Lung (tissue), 12 donors: Measurements from ENCODE around the gene FBLN5. TPM values are rescaled to one million over a fixed set of nuclear protein-coding genes. Genes with fewer than 3 reads are reported as not detected.
A peak's percentile ranks its signal among the peaks of the same experiment; 100 is the strongest.

ENCODE experiments used
- ATAC-seq: fragments of 200-7000 bp; cut with Tn5 transposase; one replicate; pipeline ENCODE4 v1.9.1; 2020; ENCODE audit warnings: moderate number of reproducible peaks; ENCODE audit not compliant: insufficient read depth, low FRiP score
- DNase-seq, 3 donors: peaks; one replicate each; pipeline ENCODE4 v3.0.0-alpha.2; 2013 to 2017
- H3K27ac ChIP-seq, 2 donors: one replicate each; pipeline ENCODE4 v1.5.1; 2013; ENCODE audit warnings: mild to moderate bottlenecking in 2 of 2, moderate library complexity in 2 of 2, control low read depth in 1 of 2, inconsistent platforms in 1 of 2, low read depth in 1 of 2, low read length in 1 of 2
- H3K27me3 ChIP-seq, 3 donors: one replicate each; pipeline ENCODE4 v1.5.1; 2013; ENCODE audit warnings: low read length in 2 of 3; ENCODE audit not compliant: control insufficient read depth in 3 of 3, insufficient read depth in 3 of 3
- H3K36me3 ChIP-seq, 4 donors: one replicate each; pipeline ENCODE4 v1.5.1; 2013; ENCODE audit warnings: low read length in 4 of 4, mild to moderate bottlenecking in 1 of 4, moderate library complexity in 1 of 4; ENCODE audit not compliant: control insufficient read depth in 4 of 4, insufficient read depth in 4 of 4
- H3K4me1 ChIP-seq, 5 donors: one replicate each; pipeline ENCODE4 v1.5.1; 2013; ENCODE audit warnings: low read length in 5 of 5, mild to moderate bottlenecking in 2 of 5, moderate library complexity in 1 of 5; ENCODE audit not compliant: control insufficient read depth in 5 of 5, insufficient read depth in 5 of 5
- H3K4me3 ChIP-seq: one replicate; pipeline ENCODE4 v1.5.1; 2013; ENCODE audit warnings: mild to moderate bottlenecking, control low read depth, moderate library complexity
- H3K9ac ChIP-seq, 2 donors: one replicate each; pipeline ENCODE4 v1.5.1; 2013; ENCODE audit warnings: low read length in 2 of 2, control low read depth in 1 of 2; ENCODE audit not compliant: insufficient read depth in 1 of 2
- H3K9me3 ChIP-seq, 4 donors: one replicate each; pipeline ENCODE4 v1.5.1; 2013; ENCODE audit warnings: low read length in 3 of 4, mild to moderate bottlenecking in 1 of 4, moderate library complexity in 1 of 4; ENCODE audit not compliant: control insufficient read depth in 4 of 4, insufficient read depth in 3 of 4
- WGBS, 2 donors: extraction: QIAGEN DNeasy Blood & Tissue Kit; methylation state at CpG; one replicate each; pipeline ENCODE4 v1.1.7; 2013; 5-methylcytosine and 5-hydroxymethylcytosine counted together
- polyA plus RNA-seq, 2 donors: library from polyadenylated mRNA; stranded (reverse); fragments of 200-250 nt; gene quantifications; one replicate each; pipeline ENCODE4 v1.2.1, GENCODE V29; 2013
- total RNA-seq, 2 donors: library from RNA; depleted of rRNA in 1 of 2; stranded (reverse); fragments of >200 nt in 1 of 2; gene quantifications; one replicate each; pipeline ENCODE4 v1.2.1, GENCODE V29; 2014 to 2021
- TF ChIP-seq, protein P1 (sequence below): IDR thresholded peaks from 2 replicates; pipeline ENCODE4 v1.5.1; 2012; ENCODE audit warnings: mild to moderate bottlenecking; ENCODE audit errors: control extremely low read depth, extremely low read depth
- donor health status: control.
- donor health status: control.
- donor health status: Bipolar disorder and iron deficiency.
- donor health status: healthy.
- donor health status: DM: yes; HTN: yes; CAD: no.

The FBLN5 gene
- total and polyA plus RNA-seq, 4 donors = 43.1 to 83.0 (median 72.0) TPM

DNA sequence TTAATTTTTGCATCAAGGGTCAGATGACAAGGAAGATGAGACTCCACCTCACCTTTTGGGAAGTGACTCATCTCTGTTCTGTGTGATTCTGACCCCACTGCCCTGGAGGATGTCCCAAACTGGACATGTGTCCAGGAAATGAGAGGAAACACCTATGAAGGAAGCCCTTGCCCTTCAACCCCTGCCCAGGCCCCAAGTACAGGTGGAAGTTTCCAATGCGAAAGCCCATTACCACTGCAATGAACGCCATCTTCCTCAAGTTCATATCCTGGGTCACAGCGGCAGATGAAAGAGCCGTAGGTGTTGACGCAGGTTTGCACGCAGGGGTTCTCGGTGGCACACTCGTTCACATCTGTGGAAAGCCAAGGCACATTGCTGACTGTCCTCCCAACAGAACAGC is 60.5 kb downstream of the FBLN5 start:
- Histone ChIP-seq H3K27ac (no peak overlapping the region), H3K4me1 (peaks cover 0 to 19% (median 3%) of the 10 kb centered on the region in 5 donors), H3K9me3 (no peaks in the 10 kb centered on the region), H3K9ac (no peak overlapping the region), H3K27me3 (no peaks in the 10 kb centered on the region), H3K36me3 (peaks cover 0 to 21% (median 2%) of the 10 kb centered on the region in 4 donors), H3K4me3 (no peak overlapping the region)
- WGBS, 2 donors = 94 to 98% methylated on average over 8 of the region's 8 CpGs
- no peak for ATAC-seq
- no peak for DNase-seq
- TF ChIP-seq, protein P1, sequence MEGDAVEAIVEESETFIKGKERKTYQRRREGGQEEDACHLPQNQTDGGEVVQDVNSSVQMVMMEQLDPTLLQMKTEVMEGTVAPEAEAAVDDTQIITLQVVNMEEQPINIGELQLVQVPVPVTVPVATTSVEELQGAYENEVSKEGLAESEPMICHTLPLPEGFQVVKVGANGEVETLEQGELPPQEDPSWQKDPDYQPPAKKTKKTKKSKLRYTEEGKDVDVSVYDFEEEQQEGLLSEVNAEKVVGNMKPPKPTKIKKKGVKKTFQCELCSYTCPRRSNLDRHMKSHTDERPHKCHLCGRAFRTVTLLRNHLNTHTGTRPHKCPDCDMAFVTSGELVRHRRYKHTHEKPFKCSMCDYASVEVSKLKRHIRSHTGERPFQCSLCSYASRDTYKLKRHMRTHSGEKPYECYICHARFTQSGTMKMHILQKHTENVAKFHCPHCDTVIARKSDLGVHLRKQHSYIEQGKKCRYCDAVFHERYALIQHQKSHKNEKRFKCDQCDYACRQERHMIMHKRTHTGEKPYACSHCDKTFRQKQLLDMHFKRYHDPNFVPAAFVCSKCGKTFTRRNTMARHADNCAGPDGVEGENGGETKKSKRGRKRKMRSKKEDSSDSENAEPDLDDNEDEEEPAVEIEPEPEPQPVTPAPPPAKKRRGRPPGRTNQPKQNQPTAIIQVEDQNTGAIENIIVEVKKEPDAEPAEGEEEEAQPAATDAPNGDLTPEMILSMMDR = no peak

- no peaks in the 10 kb centered on the region for H3K9me3 ChIP-seq
- H3K4me1 ChIP-seq = peaks cover 0 to 16% (median 0%) of the 10 kb centered on the region in 5 donors
- TF ChIP-seq, protein P1 = no peak
- ATAC-seq (no peak), DNase-seq (no peak)
- WGBS, 2 donors = 77 to 79% methylated on average over 4 of the region's 4 CpGs
- peaks cover 0 to 22% (median 2%) of the 10 kb centered on the region in 4 donors for H3K36me3 ChIP-seq
- H3K27me3 ChIP-seq = no peaks in the 10 kb centered on the region
- no peak overlapping the region for H3K9ac ChIP-seq
- H3K4me3 ChIP-seq = no peak overlapping the region
- H3K27ac ChIP-seq = no peak overlapping the region
Observed at GRCh38 chr14:91885839-91886238, 61.7 kb downstream of the FBLN5 start.

DNA sequence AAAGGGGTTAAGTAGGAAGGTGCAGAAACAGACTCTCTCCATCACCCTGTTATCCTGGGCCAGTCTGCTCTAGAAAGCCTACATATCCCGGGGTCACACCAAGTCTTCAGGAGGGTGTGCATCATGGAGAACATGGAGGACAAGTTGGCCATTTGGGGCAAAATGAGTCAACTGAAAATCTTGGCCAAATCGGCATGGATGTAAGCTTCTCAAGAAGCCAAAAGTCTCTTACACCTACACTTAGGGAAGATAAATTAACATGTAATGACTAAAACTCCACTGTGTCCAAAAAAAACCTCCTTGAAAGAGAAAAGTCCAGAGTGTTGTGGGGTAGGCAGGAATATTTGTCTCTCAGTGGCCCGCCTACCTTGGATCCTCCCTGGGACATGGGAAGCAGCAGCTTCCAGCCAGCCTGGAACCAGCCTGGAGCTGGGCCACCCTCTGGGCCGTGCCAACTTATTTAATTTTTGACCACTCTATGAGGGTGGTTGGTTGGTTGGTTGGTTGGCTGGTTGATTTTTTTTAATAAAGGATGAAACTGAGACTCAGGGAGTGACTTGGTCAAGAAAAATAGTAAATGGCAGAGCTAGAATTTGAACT is 62.3 kb downstream of the FBLN5 start:
- H3K36me3 ChIP-seq = peaks cover 0 to 22% (median 2%) of the 10 kb centered on the region in 4 donors
- no peak overlapping the region for H3K27ac ChIP-seq
- ATAC-seq (no peak), DNase-seq (no peak)
- TF ChIP-seq, protein P1 = no peak
- no peak overlapping the region for H3K9ac ChIP-seq
- no peaks in the 10 kb centered on the region for H3K27me3 ChIP-seq
- no peaks in the 10 kb centered on the region for H3K9me3 ChIP-seq
- H3K4me1 ChIP-seq = peaks cover 0 to 10% (median 0%) of the 10 kb centered on the region in 5 donors
- WGBS, 2 donors = 92 to 94% methylated on average over 4 of the region's 4 CpGs
- no peak overlapping the region for H3K4me3 ChIP-seq

- DNase-seq (no peak), ATAC-seq (no peak)
- Histone ChIP-seq H3K36me3 (peaks cover 0 to 22% (median 2%) of the 10 kb centered on the region in 4 donors), H3K9me3 (no peaks in the 10 kb centered on the region), H3K4me3 (no peak overlapping the region), H3K27me3 (no peaks in the 10 kb centered on the region), H3K27ac (peak overlapping the region in 1 of 2 donors; percentile 9), H3K9ac (no peak overlapping the region), H3K4me1 (peaks cover 0 to 7% (median 0%) of the 10 kb centered on the region in 5 donors)
- 79 to 85% methylated on average over 6 of the region's 6 CpGs for WGBS, 2 donors
- TF ChIP-seq, protein P1 = no peak
Observed at GRCh38 chr14:91884664-91885063, 62.8 kb downstream of the FBLN5 start.
